Fibroblast of villous mesenchyme (primary cell): ENCODE data around the gene LIPC. TPM values are rescaled to one million over a fixed set of nuclear protein-coding genes. Genes with fewer than 3 reads are reported as not detected.

Source experiments
- DNase-seq: peaks from one replicate; pipeline ENCODE4 v3.0.0-alpha.2; 2010; ENCODE audit warnings: low read depth
- H3K4me3 ChIP-seq: 2 replicates; pipeline ENCODE4 v1.5.1; 2011; ENCODE audit warnings: low read depth, mild to moderate bottlenecking, low read length
- total RNA-seq: library from RNA; depleted of rRNA; stranded (reverse); fragments of >200 nt; gene quantifications from 2 replicates; pipeline ENCODE4 v1.2.3, GENCODE V29; 2012
- TF ChIP-seq, protein P1 (sequence below): IDR thresholded peaks from 2 replicates; pipeline ENCODE4 v1.5.1; 2012; ENCODE audit warnings: low read depth, mild to moderate bottlenecking, low read length; ENCODE audit not compliant: insufficient read depth

LIPC gene
- total RNA-seq, 1 donor, result 0.86 TPM

DNA sequence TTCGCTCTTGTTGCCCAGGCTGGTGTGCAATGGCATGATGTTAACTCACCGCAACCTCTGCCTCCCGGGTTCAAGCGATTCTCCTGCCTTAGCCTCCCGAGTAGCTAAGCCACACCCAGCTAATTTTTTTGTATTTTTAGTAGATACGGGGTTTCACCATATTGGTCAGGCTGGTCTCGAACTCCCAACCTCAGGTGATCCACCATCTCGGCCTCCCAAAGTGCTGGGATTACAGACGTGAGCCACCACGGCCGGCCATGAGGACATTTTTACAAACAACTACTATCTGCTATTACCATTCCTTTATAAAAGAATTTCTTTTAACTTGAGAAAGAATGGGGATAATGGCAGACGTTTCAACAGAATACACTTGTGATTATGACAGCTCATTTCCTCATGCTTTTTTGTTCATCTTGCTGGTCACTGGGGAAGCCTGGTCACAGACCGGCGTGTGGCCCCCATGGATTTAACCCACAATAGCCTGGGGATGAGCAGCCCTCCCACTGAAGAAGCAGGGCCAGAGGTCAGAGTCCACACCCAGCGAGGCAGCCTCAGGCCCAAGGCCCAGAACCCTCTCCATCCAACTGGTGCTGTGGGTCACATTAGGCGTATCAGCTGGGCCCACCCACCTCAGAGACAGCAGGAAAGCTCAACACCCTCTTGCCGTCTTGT is 112.0 kb downstream of the LIPC start:
- TF ChIP-seq, protein P1, sequence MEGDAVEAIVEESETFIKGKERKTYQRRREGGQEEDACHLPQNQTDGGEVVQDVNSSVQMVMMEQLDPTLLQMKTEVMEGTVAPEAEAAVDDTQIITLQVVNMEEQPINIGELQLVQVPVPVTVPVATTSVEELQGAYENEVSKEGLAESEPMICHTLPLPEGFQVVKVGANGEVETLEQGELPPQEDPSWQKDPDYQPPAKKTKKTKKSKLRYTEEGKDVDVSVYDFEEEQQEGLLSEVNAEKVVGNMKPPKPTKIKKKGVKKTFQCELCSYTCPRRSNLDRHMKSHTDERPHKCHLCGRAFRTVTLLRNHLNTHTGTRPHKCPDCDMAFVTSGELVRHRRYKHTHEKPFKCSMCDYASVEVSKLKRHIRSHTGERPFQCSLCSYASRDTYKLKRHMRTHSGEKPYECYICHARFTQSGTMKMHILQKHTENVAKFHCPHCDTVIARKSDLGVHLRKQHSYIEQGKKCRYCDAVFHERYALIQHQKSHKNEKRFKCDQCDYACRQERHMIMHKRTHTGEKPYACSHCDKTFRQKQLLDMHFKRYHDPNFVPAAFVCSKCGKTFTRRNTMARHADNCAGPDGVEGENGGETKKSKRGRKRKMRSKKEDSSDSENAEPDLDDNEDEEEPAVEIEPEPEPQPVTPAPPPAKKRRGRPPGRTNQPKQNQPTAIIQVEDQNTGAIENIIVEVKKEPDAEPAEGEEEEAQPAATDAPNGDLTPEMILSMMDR, result no peak
- no peak for DNase-seq

DNA sequence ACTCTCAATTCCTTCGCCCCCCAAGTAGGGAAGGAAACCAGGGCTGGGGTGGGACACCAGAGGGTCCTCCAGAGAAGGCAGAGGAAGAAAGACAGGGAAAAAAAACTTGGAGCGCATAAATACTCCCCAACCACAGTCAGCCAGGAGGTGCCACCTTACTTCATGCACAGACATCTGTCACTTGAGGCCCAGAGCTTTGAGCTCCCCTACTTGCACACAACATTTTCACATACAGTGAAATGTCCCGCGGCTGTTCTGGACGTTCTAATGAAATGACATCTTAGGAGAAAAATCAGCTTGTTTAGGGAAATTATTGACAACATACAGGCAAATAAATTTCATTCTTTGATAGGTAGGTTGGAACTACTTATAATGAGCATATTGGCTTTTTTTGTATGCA is 113.0 kb downstream of the LIPC start:
- TF ChIP-seq, protein P1, result no peak
- DNase-seq, result no peak
- H3K4me3 ChIP-seq, result no peak overlapping the region

More for the DNA sequence above, 112.0 kb downstream of the LIPC start:
- H3K4me3 ChIP-seq, result no peak overlapping the region

DNA sequence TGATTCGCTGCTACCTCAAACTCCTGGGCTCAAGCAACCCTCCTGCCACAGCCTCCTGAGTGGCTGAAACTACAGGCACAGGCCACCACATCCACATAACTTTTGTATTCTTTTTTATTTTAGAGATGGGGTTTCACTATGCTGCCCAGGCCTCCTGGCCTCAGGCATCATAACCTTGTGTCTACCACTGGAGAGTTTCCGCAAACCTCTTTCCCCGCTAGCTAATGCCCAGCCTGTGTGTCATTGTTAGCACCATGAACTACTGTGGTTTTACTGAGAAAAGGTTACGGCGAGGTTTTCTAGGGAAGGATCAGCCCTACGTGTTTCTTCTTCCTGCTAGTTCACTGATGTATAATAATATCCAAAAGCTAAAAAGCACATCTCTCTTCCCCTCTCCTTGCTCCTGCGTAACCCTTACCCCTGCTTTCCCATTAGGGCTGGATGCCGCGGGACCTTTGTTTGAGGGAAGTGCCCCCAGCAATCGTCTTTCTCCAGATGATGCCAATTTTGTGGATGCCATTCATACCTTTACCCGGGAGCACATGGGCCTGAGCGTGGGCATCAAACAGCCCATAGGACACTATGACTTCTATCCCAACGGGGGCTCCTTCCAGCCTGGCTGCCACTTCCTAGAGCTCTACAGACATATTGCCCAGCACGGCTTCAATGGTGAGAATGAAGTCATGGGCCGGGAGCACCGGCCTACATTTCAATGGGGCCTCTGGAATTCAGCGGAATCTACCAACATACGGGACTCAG is 113.7 kb downstream of the LIPC start:
- TF ChIP-seq, protein P1, result no peak
- no peak overlapping the region for H3K4me3 ChIP-seq
- no peak for DNase-seq

DNA sequence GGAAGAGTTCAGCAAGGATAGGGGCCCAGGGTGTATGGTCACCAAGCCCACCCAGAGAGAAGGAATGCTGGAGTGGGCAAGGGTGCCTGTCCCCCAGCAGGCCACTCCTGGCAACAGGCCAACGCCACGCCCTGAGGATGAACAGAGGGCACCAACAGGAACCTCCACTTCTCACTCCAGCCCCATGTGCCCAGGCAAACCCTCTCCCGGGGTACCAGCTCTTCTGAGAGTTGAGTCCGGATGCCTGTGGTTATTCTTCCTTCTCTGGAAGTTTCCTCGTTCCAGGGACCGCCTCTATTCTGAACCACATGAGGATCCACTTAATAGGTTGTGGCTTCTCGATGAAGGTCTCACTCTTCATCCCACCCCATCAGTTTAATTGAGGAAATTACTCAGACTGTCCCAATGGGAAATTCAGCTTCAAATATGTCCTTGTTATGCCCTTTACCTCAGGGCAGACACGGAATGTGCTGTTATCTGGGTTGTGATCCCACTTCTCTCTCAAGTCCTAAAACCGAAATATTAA is 114.3 kb downstream of the LIPC start:
- no peak overlapping the region for H3K4me3 ChIP-seq
- peak; percentile 60 for DNase-seq
- TF ChIP-seq, protein P1, result no peak

DNA sequence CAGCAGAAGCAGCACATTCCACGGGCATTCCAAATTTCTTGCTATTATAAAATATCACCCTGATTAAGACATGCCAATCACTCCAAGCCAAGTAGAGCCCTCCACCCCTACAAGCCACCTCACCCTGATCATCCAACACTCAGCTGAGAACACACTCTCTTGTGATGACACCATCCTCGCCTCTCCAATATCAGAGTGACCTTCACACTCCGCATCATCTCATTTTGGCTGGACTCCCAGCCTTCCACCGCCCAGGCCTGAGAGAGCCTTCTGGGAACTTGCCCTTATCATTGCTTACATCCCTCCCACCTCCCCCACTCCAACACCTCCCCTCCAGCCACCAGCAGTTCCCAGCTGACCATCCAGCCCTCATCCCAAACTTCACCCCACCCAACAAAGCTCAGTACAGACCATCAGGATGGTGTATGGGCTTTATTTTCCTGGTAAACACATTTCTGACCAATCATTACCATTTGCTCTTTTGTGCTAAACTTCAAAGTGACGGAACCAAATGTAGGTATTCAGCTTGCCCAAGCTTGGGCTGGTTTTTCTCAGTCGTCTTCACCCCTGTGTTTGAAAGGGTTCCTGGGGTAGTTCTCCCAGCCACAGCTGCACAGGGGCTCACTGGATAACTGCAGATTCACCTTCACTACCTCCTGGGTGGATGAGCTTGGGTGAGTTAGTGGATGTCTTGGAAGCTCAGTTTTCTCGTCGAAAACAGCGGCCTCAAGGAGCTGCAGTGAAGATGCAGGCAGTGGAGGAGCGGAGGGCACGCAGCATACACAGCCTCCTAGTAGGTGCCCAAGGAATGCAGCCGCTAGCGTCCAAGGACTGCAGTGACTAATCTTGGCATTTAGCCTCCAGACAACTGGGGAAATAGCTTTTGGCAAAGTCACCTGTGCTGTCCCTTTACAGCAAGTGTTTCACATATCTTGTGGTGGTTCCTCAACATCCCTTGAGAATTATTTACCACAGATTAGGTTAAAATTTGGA is 115.1 kb downstream of the LIPC start:
- TF ChIP-seq, protein P1, result no peak
- no peak overlapping the region for H3K4me3 ChIP-seq
- peak; percentile 94 for DNase-seq

DNA sequence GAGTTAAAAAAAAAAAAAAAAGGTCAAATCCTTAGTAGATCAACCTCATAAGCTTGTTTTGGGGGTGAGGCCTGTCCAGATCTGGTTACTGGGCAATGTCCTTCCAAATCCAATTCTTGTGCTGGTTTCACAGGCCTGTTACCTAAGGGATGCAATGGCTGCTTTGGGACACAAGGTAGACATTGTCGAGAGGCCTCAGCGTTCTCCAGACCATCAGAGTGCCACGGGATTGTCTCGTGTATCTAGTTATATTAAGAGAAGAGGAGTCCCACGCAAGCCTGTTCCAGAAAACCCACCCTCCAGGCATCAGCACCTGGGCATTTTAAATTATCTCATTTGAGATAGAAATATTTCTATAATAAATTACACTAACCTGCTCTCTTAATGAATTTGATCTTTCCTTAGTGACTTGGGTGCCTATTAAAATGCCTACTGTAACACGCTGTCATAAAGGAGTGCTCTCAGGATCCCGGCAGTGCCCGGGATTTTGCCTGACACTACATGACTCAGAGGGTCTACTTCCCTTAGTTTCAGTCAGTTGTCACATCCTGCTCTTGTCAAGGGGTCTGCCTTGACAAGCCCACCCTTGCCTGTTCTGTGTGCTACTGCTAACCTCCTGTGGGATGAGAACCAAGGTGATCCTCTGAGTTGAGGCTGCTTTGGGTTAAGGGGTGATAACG is 116.0 kb downstream of the LIPC start:
- no peak for DNase-seq
- TF ChIP-seq, protein P1, result no peak
- no peak overlapping the region for H3K4me3 ChIP-seq
